Osteocyte (in vitro differentiated cells): ENCODE measurements around the gene ZNF546. TPM values are rescaled to one million over a fixed set of nuclear protein-coding genes. Genes with fewer than 3 reads are reported as not detected.
"Not testable (repeated sequence)": the region's sequence is repeated elsewhere in the genome, so short reads cannot be mapped to it uniquely, and the experiment has no call there.

Experiments used
- DNase-seq: peaks from one replicate; pipeline ENCODE4 v3.0.0; 2021; ENCODE audit warnings: mixed read lengths; ENCODE audit not compliant: unreplicated experiment; ENCODE audit errors: extremely low spot score
- H3K27ac Mint-ChIP-seq: one replicate; pipeline ENCODE4 v1.8.0; 2021; ENCODE audit warnings: mild to moderate bottlenecking, mixed read lengths; ENCODE audit not compliant: unreplicated experiment
- H3K27me3 Mint-ChIP-seq: one replicate; pipeline ENCODE4 v1.8.0; 2021; ENCODE audit warnings: mixed read lengths; ENCODE audit not compliant: unreplicated experiment
- H3K36me3 Mint-ChIP-seq: one replicate; pipeline ENCODE4 v1.8.0; 2021; ENCODE audit warnings: mixed read lengths; ENCODE audit not compliant: unreplicated experiment
- H3K4me1 Mint-ChIP-seq: one replicate; pipeline ENCODE4 v1.8.0; 2021; ENCODE audit warnings: mixed read lengths; ENCODE audit not compliant: unreplicated experiment
- H3K4me3 Mint-ChIP-seq: one replicate; pipeline ENCODE4 v1.8.0; 2021; ENCODE audit warnings: mild to moderate bottlenecking, moderate library complexity, mixed read lengths; ENCODE audit not compliant: unreplicated experiment
- H3K9me3 Mint-ChIP-seq: one replicate; pipeline ENCODE4 v1.8.0; 2021; ENCODE audit warnings: mixed read lengths; ENCODE audit not compliant: unreplicated experiment
- CTCF ChIP-seq: fragments of 200-600 bp; sonication (generic); IDR thresholded peaks from 2 replicates; pipeline ENCODE4 v1.5.0; 2021; ENCODE audit warnings: antibody characterized with exemption, mild to moderate bottlenecking, moderate library complexity
- total RNA-seq: library from RNA; stranded (reverse); gene quantifications from 2 replicates; pipeline ENCODE4 v1.2.1, GENCODE V29; 2021

Gene ZNF546
- total RNA-seq, 1 donor from 2014 or later: 7.3 TPM

GRCh38 chr19:40033989-40034560 lies 37.2 kb downstream of the ZNF546 start:
- peaks cover 49% of the 10 kb centered on the region for H3K9me3 Mint-ChIP-seq
- DNase-seq: no peak
- no peaks in the 10 kb centered on the region for H3K27me3 Mint-ChIP-seq
- H3K4me3 Mint-ChIP-seq: no peak overlapping the region
- peaks cover 38% of the 10 kb centered on the region for H3K36me3 Mint-ChIP-seq
- no peak overlapping the region for H3K27ac Mint-ChIP-seq
- TF ChIP-seq CTCF: no peak
- H3K4me1 Mint-ChIP-seq: no peaks in the 10 kb centered on the region

GRCh38 chr19:40035996-40036395 lies 39.1 kb downstream of the ZNF546 start:
- H3K27me3 Mint-ChIP-seq: no peaks in the 10 kb centered on the region
- no peak for DNase-seq
- no peak for TF ChIP-seq CTCF
- peaks cover 35% of the 10 kb centered on the region for H3K36me3 Mint-ChIP-seq
- no peaks in the 10 kb centered on the region for H3K4me1 Mint-ChIP-seq
- no peak overlapping the region for H3K4me3 Mint-ChIP-seq
- H3K9me3 Mint-ChIP-seq: peaks cover 40% of the 10 kb centered on the region
- H3K27ac Mint-ChIP-seq: no peak overlapping the region

- not testable (repeated sequence) for H3K27ac Mint-ChIP-seq, H3K4me1 Mint-ChIP-seq, DNase-seq, H3K4me3 Mint-ChIP-seq, H3K27me3 Mint-ChIP-seq
- Mint-ChIP-seq H3K36me3 (peaks cover 36% of the 10 kb centered on the region), H3K9me3 (peaks cover 31% of the 10 kb centered on the region)
Measured at GRCh38 chr19:40038047-40038446, 41.2 kb downstream of the ZNF546 start.

DNA sequence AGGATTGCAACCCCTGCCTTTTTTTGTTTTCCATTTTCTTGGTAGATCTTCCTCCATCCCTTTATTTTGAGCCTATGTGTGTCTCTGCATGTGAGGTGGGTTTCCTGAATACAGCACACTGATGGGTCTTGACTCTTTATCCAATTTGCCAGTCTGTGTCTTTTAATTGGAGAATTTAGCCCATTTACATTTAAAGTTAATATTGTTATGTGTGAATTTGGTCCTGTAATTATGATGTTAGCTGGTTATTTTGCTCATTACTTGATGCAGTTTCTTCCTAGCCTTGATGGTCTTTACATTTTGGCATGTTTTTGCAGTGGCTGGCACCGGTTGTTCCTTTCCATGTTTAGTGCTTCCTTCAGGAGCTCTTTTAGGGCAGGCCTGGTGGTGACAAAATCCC lies 44.9 kb downstream of the ZNF546 start:
- H3K9me3 Mint-ChIP-seq: peaks cover 38% of the 10 kb centered on the region
- not testable (repeated sequence) for H3K27ac Mint-ChIP-seq, H3K4me1 Mint-ChIP-seq, H3K27me3 Mint-ChIP-seq, H3K4me3 Mint-ChIP-seq, DNase-seq
- H3K36me3 Mint-ChIP-seq: peaks cover 51% of the 10 kb centered on the region

- H3K4me1 Mint-ChIP-seq: peaks cover 30% of the 10 kb centered on the region
- DNase-seq: no peak
- peaks cover 43% of the 10 kb centered on the region for H3K36me3 Mint-ChIP-seq
- no peak overlapping the region for H3K27ac Mint-ChIP-seq
- H3K9me3 Mint-ChIP-seq: peaks cover 39% of the 10 kb centered on the region
- peak overlapping the region; percentile 10 for H3K4me3 Mint-ChIP-seq
- H3K27me3 Mint-ChIP-seq: no peaks in the 10 kb centered on the region
- TF ChIP-seq CTCF: no peak
Measured at GRCh38 chr19:40053491-40053890, 56.6 kb downstream of the ZNF546 start.

DNA sequence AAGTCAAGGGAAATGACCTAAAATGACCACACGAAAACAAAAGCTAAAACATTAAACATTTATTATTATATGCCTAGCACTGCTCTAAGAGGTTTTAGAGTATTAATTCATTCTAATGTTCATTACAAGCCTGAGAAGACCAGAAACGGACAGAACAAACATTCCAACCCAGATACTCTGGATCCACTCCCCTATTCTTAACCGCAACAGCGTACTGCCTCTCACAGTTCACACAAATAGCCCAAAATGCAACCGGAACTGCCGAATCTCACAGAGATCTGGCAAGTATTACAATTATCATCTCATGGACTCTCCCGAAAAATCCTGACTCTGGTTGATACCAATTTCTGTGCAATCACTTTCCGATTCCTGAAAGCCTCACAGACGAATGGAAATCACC lies 57.8 kb downstream of the ZNF546 start:
- DNase-seq: no peak
- no peak for TF ChIP-seq CTCF
- Mint-ChIP-seq H3K4me3 (peak overlapping the region; percentile 98), H3K27ac (no peak overlapping the region), H3K9me3 (peaks cover 43% of the 10 kb centered on the region), H3K27me3 (peaks cover 1% of the 10 kb centered on the region), H3K36me3 (peaks cover 36% of the 10 kb centered on the region), H3K4me1 (peaks cover 30% of the 10 kb centered on the region)
